DND-41 (cell line): ENCODE measurements around the gene DNAH11.
"Not testable (repeated sequence)": the region's sequence is repeated elsewhere in the genome, so short reads cannot be mapped to it uniquely, and the experiment has no call there.

Source experiments
- ATAC-seq: fragments of 200-7000 bp; cut with Tn5 transposase; 3 replicates; pipeline ENCODE4 v1.9.1; 2021; ENCODE audit warnings: low read depth; ENCODE audit not compliant: insufficient read depth
- DNase-seq: peaks from one replicate; pipeline ENCODE4 v3.0.0-alpha.2; 2020
- H2AFZ ChIP-seq: 2 replicates; pipeline ENCODE4 v1.6.0; 2012; ENCODE audit warnings: low read depth, low read length
- H3K27ac ChIP-seq: 2 replicates; pipeline ENCODE4 v1.5.1; 2012; ENCODE audit warnings: low read length, inconsistent platforms
- H3K27me3 ChIP-seq: fragments of 200-600 bp; sonication (generic); 2 replicates; pipeline ENCODE4 v1.6.0; 2012; ENCODE audit warnings: low read length, mild to moderate bottlenecking, inconsistent platforms; ENCODE audit not compliant: insufficient read depth, poor library complexity
- H3K36me3 ChIP-seq: 2 replicates; pipeline ENCODE4 v1.5.1; 2012; ENCODE audit warnings: low read length, inconsistent platforms; ENCODE audit not compliant: insufficient read depth
- H3K4me1 ChIP-seq: 2 replicates; pipeline ENCODE4 v1.5.1; 2012; ENCODE audit warnings: mild to moderate bottlenecking, low read length; ENCODE audit not compliant: insufficient read depth
- H3K4me2 ChIP-seq: 2 replicates; pipeline ENCODE4 v1.6.0; 2012; ENCODE audit warnings: mild to moderate bottlenecking, moderate library complexity, low read length, inconsistent platforms; ENCODE audit not compliant: insufficient read depth
- H3K4me3 ChIP-seq, 2 experiments: fragments of 200-600 bp in 1 of 2; shearing (Covaris generic) in 1 of 2; 2 replicates each; pipeline ENCODE4 v1.5.1; 2012 to 2016; ENCODE audit warnings: inconsistent platforms in 2 of 2, low read length in 2 of 2, mild to moderate bottlenecking in 2 of 2, low read depth in 1 of 2, moderate library complexity in 1 of 2
- H3K79me2 ChIP-seq: 2 replicates; pipeline ENCODE4 v1.6.0; 2012; ENCODE audit warnings: low read length, inconsistent platforms; ENCODE audit not compliant: insufficient read depth
- H3K9ac ChIP-seq: 2 replicates; pipeline ENCODE4 v1.6.0; 2012; ENCODE audit warnings: low read depth, mild to moderate bottlenecking, inconsistent platforms, low read length, moderate library complexity
- H3K9me3 ChIP-seq: 2 replicates; pipeline ENCODE4 v1.5.1; 2012; ENCODE audit warnings: low read length, moderate library complexity, mild to moderate bottlenecking, inconsistent platforms; ENCODE audit not compliant: insufficient read depth, severe bottlenecking
- H4K20me1 ChIP-seq: 2 replicates; pipeline ENCODE4 v1.6.0; 2012; ENCODE audit warnings: low read length; ENCODE audit not compliant: insufficient read depth
- EZH2 ChIP-seq: IDR thresholded peaks from 3 replicates; pipeline ENCODE4 v1.6.1; 2012; ENCODE audit warnings: borderline replicate concordance, low read depth, mild to moderate bottlenecking, moderate library complexity, low read length, inconsistent platforms; ENCODE audit not compliant: severe bottlenecking
- TF ChIP-seq, protein P1 (sequence below): IDR thresholded peaks from 2 replicates; pipeline ENCODE4 v1.5.1; 2012; ENCODE audit warnings: borderline replicate concordance, low read length, moderate library complexity, mild to moderate bottlenecking; ENCODE audit not compliant: poor library complexity, severe bottlenecking; ENCODE audit errors: extremely low read depth

Gene DNAH11

GRCh38 chr7:21670496-21670895 lies 127.7 kb downstream of the DNAH11 start:
- no peak for TF ChIP-seq EZH2
- TF ChIP-seq, protein P1, sequence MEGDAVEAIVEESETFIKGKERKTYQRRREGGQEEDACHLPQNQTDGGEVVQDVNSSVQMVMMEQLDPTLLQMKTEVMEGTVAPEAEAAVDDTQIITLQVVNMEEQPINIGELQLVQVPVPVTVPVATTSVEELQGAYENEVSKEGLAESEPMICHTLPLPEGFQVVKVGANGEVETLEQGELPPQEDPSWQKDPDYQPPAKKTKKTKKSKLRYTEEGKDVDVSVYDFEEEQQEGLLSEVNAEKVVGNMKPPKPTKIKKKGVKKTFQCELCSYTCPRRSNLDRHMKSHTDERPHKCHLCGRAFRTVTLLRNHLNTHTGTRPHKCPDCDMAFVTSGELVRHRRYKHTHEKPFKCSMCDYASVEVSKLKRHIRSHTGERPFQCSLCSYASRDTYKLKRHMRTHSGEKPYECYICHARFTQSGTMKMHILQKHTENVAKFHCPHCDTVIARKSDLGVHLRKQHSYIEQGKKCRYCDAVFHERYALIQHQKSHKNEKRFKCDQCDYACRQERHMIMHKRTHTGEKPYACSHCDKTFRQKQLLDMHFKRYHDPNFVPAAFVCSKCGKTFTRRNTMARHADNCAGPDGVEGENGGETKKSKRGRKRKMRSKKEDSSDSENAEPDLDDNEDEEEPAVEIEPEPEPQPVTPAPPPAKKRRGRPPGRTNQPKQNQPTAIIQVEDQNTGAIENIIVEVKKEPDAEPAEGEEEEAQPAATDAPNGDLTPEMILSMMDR: no peak
- no peak overlapping the region for H3K9ac ChIP-seq
- no peaks in the 10 kb centered on the region for H3K9me3 ChIP-seq
- DNase-seq (no peak), ATAC-seq (no peak)
- no peak overlapping the region for H3K4me2 ChIP-seq
- H3K4me3 ChIP-seq: no peak overlapping the region
- no peaks in the 10 kb centered on the region for H3K79me2 ChIP-seq
- no peak overlapping the region for H2AFZ ChIP-seq
- no peak overlapping the region for H3K27ac ChIP-seq
- H3K36me3 ChIP-seq: no peaks in the 10 kb centered on the region
- no peaks in the 10 kb centered on the region for H3K27me3 ChIP-seq
- H3K4me1 ChIP-seq: no peaks in the 10 kb centered on the region
- H4K20me1 ChIP-seq: no peaks in the 10 kb centered on the region

GRCh38 chr7:21671859-21672258 lies 129.0 kb downstream of the DNAH11 start:
- H4K20me1 ChIP-seq: no peaks in the 10 kb centered on the region
- no peaks in the 10 kb centered on the region for H3K4me1 ChIP-seq
- no peak overlapping the region for H2AFZ ChIP-seq
- TF ChIP-seq, protein P1: no peak
- no peak for TF ChIP-seq EZH2
- no peaks in the 10 kb centered on the region for H3K9me3 ChIP-seq
- ATAC-seq (no peak), DNase-seq (no peak)
- H3K27ac ChIP-seq: no peak overlapping the region
- no peaks in the 10 kb centered on the region for H3K79me2 ChIP-seq
- no peak overlapping the region for H3K4me2 ChIP-seq
- no peaks in the 10 kb centered on the region for H3K36me3 ChIP-seq
- no peak overlapping the region for H3K4me3 ChIP-seq
- H3K9ac ChIP-seq: no peak overlapping the region
- no peaks in the 10 kb centered on the region for H3K27me3 ChIP-seq

DNA sequence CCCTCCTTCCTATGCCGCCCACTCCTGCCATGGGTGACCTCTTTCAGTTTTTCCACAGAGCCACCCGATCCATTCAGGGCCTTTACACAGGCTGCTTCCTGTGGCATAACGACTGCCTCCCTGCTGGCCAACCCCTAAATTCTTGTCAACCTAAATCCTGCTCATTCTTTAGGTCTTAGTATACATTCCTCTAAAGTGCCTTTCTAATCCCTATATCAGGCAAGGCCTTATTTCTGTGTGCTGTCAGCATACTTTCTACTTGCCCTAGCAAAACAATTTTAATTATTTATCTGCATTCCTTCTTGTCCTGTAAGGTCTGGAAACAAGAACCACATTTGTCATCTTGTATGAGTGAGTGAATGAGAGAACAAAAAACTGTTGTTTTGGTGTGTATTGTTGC lies 132.4 kb downstream of the DNAH11 start:
- Histone ChIP-seq H2AFZ (no peak overlapping the region), H4K20me1 (no peaks in the 10 kb centered on the region), H3K4me3 (no peak overlapping the region), H3K9me3 (no peaks in the 10 kb centered on the region), H3K79me2 (no peaks in the 10 kb centered on the region), H3K4me1 (no peaks in the 10 kb centered on the region), H3K9ac (no peak overlapping the region), H3K27me3 (no peaks in the 10 kb centered on the region), H3K36me3 (no peaks in the 10 kb centered on the region), H3K4me2 (no peak overlapping the region), H3K27ac (no peak overlapping the region)
- ATAC-seq (no peak), DNase-seq (no peak)
- TF ChIP-seq, protein P1: no peak
- no peak for TF ChIP-seq EZH2

DNA sequence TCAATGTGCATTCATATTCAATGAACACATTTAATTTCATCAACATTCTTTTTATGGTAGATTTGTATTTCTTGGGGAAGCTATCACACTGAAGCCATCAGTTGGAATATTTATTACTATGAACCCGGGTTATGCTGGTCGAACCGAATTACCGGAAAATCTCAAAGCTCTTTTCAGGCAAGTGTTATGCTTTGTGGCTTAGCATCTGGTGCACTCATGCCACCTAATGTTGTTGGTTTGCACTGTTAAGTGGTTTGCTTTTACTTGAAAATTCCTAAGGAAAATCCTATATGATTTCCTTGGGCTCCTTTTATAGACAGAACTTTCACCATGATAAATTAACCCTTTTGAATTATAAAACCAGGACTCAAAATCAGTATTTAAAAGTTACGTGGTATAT lies 147.9 kb downstream of the DNAH11 start:
- Histone ChIP-seq H3K4me1 (no peaks in the 10 kb centered on the region), H3K9ac (no peak overlapping the region), H3K9me3 (no peaks in the 10 kb centered on the region), H3K27me3 (peaks cover 7% of the 10 kb centered on the region), H4K20me1 (no peaks in the 10 kb centered on the region), H3K4me2 (no peak overlapping the region), H3K36me3 (no peaks in the 10 kb centered on the region), H3K27ac (no peak overlapping the region), H2AFZ (no peak overlapping the region), H3K4me3 (no peak overlapping the region), H3K79me2 (no peaks in the 10 kb centered on the region)
- TF ChIP-seq EZH2: no peak
- TF ChIP-seq, protein P1: peak; percentile 5
- no peak for DNase-seq
- no peak for ATAC-seq

DNA sequence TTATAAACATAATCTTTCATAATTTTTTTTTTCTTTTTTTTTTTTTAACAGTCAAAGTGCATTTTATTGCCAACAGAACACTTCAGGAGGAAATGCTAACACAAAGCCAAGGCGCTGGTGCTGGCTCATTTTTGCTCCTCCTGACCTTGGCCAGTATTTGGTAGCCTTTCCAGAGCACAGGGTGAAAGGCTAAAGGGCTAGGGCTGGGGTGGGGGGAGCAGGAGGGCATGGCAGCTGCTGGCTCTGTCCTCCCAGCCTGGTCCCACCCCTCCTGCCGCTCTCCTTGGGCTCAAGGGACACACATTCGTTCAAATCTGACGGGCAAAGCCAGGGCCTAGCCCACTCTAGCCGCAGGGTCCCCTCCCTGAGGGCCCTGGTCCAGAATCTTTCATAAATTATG lies 148.3 kb downstream of the DNAH11 start:
- H3K9me3 ChIP-seq, H3K4me1 ChIP-seq, H3K27me3 ChIP-seq, H3K79me2 ChIP-seq, ATAC-seq, DNase-seq, H3K27ac ChIP-seq, H3K4me2 ChIP-seq, H3K4me3 ChIP-seq, H3K36me3 ChIP-seq, H2AFZ ChIP-seq, H3K9ac ChIP-seq, H4K20me1 ChIP-seq: not testable (repeated sequence)
